PC-3 (cell line): Measurements from ENCODE around the gene HDAC4. TPM values are rescaled to one million over a fixed set of nuclear protein-coding genes. Genes with fewer than 3 reads are reported as not detected.

Experiments
- ATAC-seq: fragments of 200-7000 bp; cut with Tn5 transposase; 2 replicates; pipeline ENCODE4 v1.9.1; 2020; ENCODE audit warnings: mild to moderate bottlenecking, moderate library complexity
- BruUV-seq: library from RNA; stranded (reverse); fragments of 400-500 nt; replicated peaks from 2 replicates; lab custom pipeline; 2021; lab: Mats Ljungman, UMichigan
- CTCF ChIA-PET: fragments of 300-600 bp; sonication (Branson Sonifier 250); formaldehyde crosslinking; loops from one replicate; lab custom pipeline; 2022; ENCODE audit warnings: antibody characterized with exemption; lab: Charles Lee
- POLR2A ChIA-PET: fragments of 300-600 bp; sonication (Branson Sonifier 250); formaldehyde crosslinking; loops from one replicate; lab custom pipeline; 2022; ENCODE audit warnings: antibody characterized with exemption; ENCODE audit not compliant: unreplicated experiment; lab: Charles Lee
- DNase-seq: peaks from one replicate; pipeline ENCODE4 v3.0.0-alpha.2; 2015
- H2AFZ ChIP-seq: fragments of 300-600 bp; sonication (generic); 2 replicates; pipeline ENCODE4 v1.6.0; 2016; ENCODE audit warnings: antibody characterized with exemption, low read length
- H3F3A ChIP-seq: fragments of 300-600 bp; sonication (generic); one replicate; pipeline ENCODE4 v1.6.0; 2017; ENCODE audit warnings: antibody characterized with exemption, low read length, control low read depth, mild to moderate bottlenecking; ENCODE audit not compliant: unreplicated experiment
- H3K27ac ChIP-seq: fragments of 300-600 bp; sonication (generic); 2 replicates; pipeline ENCODE4 v1.5.1; 2016; ENCODE audit warnings: mild to moderate bottlenecking, low read length
- H3K27me3 ChIP-seq: fragments of 300-600 bp; sonication (generic); 2 replicates; pipeline ENCODE4 v1.6.1; 2016; ENCODE audit warnings: low read length, mixed read lengths
- H3K36me3 ChIP-seq: fragments of 300-600 bp; sonication (generic); 2 replicates; pipeline ENCODE4 v1.6.1; 2016; ENCODE audit warnings: low read depth, mixed run types, low read length, mixed read lengths
- H3K4me1 ChIP-seq: fragments of 300-600 bp; sonication (generic); 2 replicates; pipeline ENCODE4 v1.5.1; 2016; ENCODE audit warnings: low read length; ENCODE audit not compliant: insufficient read depth
- H3K4me2 ChIP-seq: fragments of 300-600 bp; sonication (generic); 2 replicates; pipeline ENCODE4 v1.6.0; 2016; ENCODE audit warnings: low read length
- H3K4me3 ChIP-seq: fragments of 300-600 bp; sonication (generic); 2 replicates; pipeline ENCODE4 v1.5.1; 2016; ENCODE audit warnings: mild to moderate bottlenecking, low read length, mixed read lengths
- H3K79me2 ChIP-seq: fragments of 300-600 bp; sonication (generic); 2 replicates; pipeline ENCODE4 v1.6.1; 2017; ENCODE audit warnings: low read length, mixed read lengths
- H3K9ac ChIP-seq: fragments of 300-600 bp; sonication (generic); 2 replicates; pipeline ENCODE4 v1.6.0; 2016; ENCODE audit warnings: mild to moderate bottlenecking, low read length
- H3K9me2 ChIP-seq: fragments of 300-600 bp; sonication (generic); replicated peaks from 2 replicates; pipeline ENCODE4 v1.6.1; 2016; ENCODE audit warnings: mixed run types, low read length, mixed read lengths
- H3K9me3 ChIP-seq: fragments of 300-600 bp; sonication (generic); 2 replicates; pipeline ENCODE4 v1.6.1; 2016; ENCODE audit warnings: low read length, mixed read lengths
- H4K20me1 ChIP-seq: fragments of 300-600 bp; sonication (generic); 2 replicates; pipeline ENCODE4 v1.6.1; 2016; ENCODE audit warnings: low read length, mixed read lengths
- EZH2 ChIP-seq: fragments of 300-600 bp; sonication (generic); IDR thresholded peaks from one replicate; pipeline ENCODE4 v1.6.1; 2017; ENCODE audit warnings: antibody characterized with exemption, mild to moderate bottlenecking, low read length; ENCODE audit not compliant: unreplicated experiment
- EZH2phosphoT487 ChIP-seq: fragments of 300-600 bp; sonication (generic); IDR thresholded peaks from 2 replicates; pipeline ENCODE4 v1.6.1; 2018; ENCODE audit warnings: mild to moderate bottlenecking, antibody characterized with exemption, low read length, borderline replicate concordance
- intact Hi-C: fragments of 100-400 bp; cut with micrococcal nuclease; formaldehyde crosslinking; loops from 2 replicates; pipeline ENCODE4 v1.9.0; 2023
- total RNA-seq: library from RNA; depleted of rRNA; stranded (reverse); fragments of >200 nt; gene quantifications from 2 replicates; pipeline ENCODE4 v1.2.3, GENCODE V29; 2014
- TF ChIP-seq, protein P1 (sequence below): fragments of 300-600 bp; sonication (generic); conservative IDR thresholded peaks from 2 replicates; pipeline ENCODE4 v1.5.1; 2017; ENCODE audit warnings: antibody characterized with exemption, low read depth, mild to moderate bottlenecking, low read length

The HDAC4 gene
- total RNA-seq, 1 experiment from 2014 or later = 8.5 TPM

DNA sequence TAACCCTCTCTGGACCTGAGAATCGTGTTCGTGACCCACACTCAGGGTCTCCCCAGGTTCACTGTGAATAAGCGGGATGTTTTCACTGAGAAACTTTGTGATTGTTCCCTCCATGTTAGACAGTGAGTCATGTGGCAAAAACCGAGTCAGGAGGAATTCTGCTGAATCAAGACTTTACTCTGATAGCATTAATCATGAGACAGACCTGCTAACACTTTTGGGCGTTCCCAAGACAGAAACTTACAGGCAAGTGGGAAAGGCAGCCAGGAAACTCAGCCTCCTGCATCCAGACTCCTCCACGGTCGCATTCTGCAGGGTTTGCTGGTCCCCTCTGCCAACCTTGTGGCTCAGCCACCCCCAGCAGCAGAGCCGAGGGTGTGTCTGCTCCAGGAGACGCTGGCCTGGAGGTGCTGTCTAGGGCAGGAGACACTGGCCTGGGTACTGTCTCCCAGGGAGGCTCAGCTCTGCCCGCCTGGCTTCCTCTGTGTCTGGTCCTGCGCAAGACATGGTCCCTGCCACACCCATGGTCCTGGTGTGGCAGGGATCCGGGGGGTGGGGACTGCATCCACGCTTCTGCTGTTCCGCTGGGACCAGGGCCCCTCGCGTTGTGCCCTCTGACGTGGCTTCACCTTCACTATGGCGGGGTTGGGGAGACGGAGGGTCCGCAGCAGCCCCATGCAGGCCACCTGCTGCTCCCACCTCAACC lies 375.6 kb downstream of the HDAC4 start:
- no TSS peak for BruUV-seq
- Histone ChIP-seq H3K36me3 (no peaks in the 10 kb centered on the region), H3K4me2 (no peak overlapping the region), H3K9me2 (no peaks in the 10 kb centered on the region), H3K27ac (no peak overlapping the region), H4K20me1 (no peaks in the 10 kb centered on the region), H3K79me2 (no peaks in the 10 kb centered on the region), H2AFZ (peak overlapping the region; percentile 50), H3K4me3 (no peak overlapping the region), H3K9ac (no peak overlapping the region), H3K9me3 (no peaks in the 10 kb centered on the region), H3K27me3 (no peaks in the 10 kb centered on the region; the same call in 1 of the 2 replicates), H3K4me1 (peaks cover 7% of the 10 kb centered on the region; the same call in 1 of the 2 replicates), H3F3A (no peaks in the 10 kb centered on the region)
- TF ChIP-seq EZH2phosphoT487 (no peak), EZH2 (no peak)
- TF ChIP-seq, protein P1, sequence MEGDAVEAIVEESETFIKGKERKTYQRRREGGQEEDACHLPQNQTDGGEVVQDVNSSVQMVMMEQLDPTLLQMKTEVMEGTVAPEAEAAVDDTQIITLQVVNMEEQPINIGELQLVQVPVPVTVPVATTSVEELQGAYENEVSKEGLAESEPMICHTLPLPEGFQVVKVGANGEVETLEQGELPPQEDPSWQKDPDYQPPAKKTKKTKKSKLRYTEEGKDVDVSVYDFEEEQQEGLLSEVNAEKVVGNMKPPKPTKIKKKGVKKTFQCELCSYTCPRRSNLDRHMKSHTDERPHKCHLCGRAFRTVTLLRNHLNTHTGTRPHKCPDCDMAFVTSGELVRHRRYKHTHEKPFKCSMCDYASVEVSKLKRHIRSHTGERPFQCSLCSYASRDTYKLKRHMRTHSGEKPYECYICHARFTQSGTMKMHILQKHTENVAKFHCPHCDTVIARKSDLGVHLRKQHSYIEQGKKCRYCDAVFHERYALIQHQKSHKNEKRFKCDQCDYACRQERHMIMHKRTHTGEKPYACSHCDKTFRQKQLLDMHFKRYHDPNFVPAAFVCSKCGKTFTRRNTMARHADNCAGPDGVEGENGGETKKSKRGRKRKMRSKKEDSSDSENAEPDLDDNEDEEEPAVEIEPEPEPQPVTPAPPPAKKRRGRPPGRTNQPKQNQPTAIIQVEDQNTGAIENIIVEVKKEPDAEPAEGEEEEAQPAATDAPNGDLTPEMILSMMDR = no peak
- DNase-seq (peak; percentile 50), ATAC-seq (peak; percentile 75)
- intact Hi-C loops = no loop called here
- CTCF ChIA-PET = no interaction called here
- POLR2A ChIA-PET = no interaction called here

DNA sequence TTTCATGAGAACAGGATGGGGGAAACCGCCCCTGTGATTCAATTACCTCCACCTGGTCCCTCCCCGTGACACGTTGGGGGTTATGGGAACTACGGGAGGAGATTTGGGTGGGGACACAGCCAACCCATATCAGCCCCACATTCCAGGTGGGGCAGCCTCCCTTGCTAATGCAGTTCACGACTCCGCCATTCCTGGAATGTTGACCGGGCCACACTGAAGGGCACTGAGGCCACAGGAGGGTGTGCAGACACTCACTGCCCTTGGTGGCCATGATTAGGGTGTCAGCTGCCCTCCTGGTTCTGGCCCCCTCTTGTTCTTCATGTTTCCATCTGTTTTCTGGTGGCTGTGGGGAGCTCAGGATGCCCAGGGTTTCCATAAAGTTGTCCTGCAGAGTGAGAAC lies 376.6 kb downstream of the HDAC4 start:
- Histone ChIP-seq H2AFZ (no peak overlapping the region), H3K9me2 (no peaks in the 10 kb centered on the region), H3K79me2 (no peaks in the 10 kb centered on the region), H3K36me3 (no peaks in the 10 kb centered on the region), H3K27ac (no peak overlapping the region), H4K20me1 (no peaks in the 10 kb centered on the region), H3K9ac (no peak overlapping the region), H3F3A (no peaks in the 10 kb centered on the region), H3K9me3 (no peaks in the 10 kb centered on the region), H3K4me1 (peaks cover 7% of the 10 kb centered on the region; the same call in 1 of the 2 replicates), H3K4me2 (no peak overlapping the region), H3K4me3 (no peak overlapping the region), H3K27me3 (no peaks in the 10 kb centered on the region)
- no TSS peak for BruUV-seq
- TF ChIP-seq, protein P1 = no peak
- TF ChIP-seq EZH2phosphoT487 (no peak), EZH2 (no peak)
- no peak for DNase-seq
- ATAC-seq = no peak
- ChIA-PET POLR2A (no interaction called here), CTCF (no interaction called here)
- intact Hi-C loops = no loop called here
